Neural crest cell (in vitro differentiated cells): ENCODE data around the gene TRIM5. TPM values are rescaled to one million over a fixed set of nuclear protein-coding genes. Genes with fewer than 3 reads are reported as not detected.

Experiments used
- DNase-seq: peaks from one replicate; pipeline ENCODE4 v3.0.0; 2021; ENCODE audit warnings: low read depth, mixed read lengths, low spot score
- H3K27ac Mint-ChIP-seq: one replicate; pipeline ENCODE4 v1.8.0; 2021; ENCODE audit warnings: mild to moderate bottlenecking, mixed read lengths; ENCODE audit not compliant: unreplicated experiment
- H3K27me3 Mint-ChIP-seq: 2 replicates; pipeline ENCODE4 v1.8.0; 2021; ENCODE audit warnings: low read depth, mild to moderate bottlenecking, mixed read lengths
- H3K36me3 Mint-ChIP-seq: 2 replicates; pipeline ENCODE4 v1.8.0; 2021; ENCODE audit warnings: low read depth, mild to moderate bottlenecking, mixed read lengths
- H3K4me1 Mint-ChIP-seq: 2 replicates; pipeline ENCODE4 v1.8.0; 2021; ENCODE audit warnings: mixed read lengths
- H3K4me3 Mint-ChIP-seq: one replicate; pipeline ENCODE4 v1.8.0; 2021; ENCODE audit warnings: mild to moderate bottlenecking, mixed read lengths
- H3K9me3 Mint-ChIP-seq: 2 replicates; pipeline ENCODE4 v1.8.0; 2021; ENCODE audit warnings: mixed read lengths
- CTCF ChIP-seq: fragments of 200-600 bp; sonication (generic); conservative IDR thresholded peaks from 2 replicates; pipeline ENCODE4 v1.5.0; 2021; ENCODE audit warnings: antibody characterized with exemption, mild to moderate bottlenecking
- total RNA-seq: library from RNA; stranded (reverse); gene quantifications from 2 replicates; pipeline ENCODE4 v1.2.1, GENCODE V29; 2021

Gene TRIM5
- total RNA-seq, 1 donor from 2014 or later = 34.0 TPM

GRCh38 chr11:5713695-5714094, 28.8 kb upstream of the TRIM5 start:
- H3K9me3 Mint-ChIP-seq = no peaks in the 10 kb centered on the region
- H3K4me3 Mint-ChIP-seq = no peak overlapping the region
- H3K36me3 Mint-ChIP-seq = no peaks in the 10 kb centered on the region
- H3K27ac Mint-ChIP-seq = no peak overlapping the region
- no peak for DNase-seq
- no peak for TF ChIP-seq CTCF
- no peaks in the 10 kb centered on the region for H3K27me3 Mint-ChIP-seq
- H3K4me1 Mint-ChIP-seq = no peaks in the 10 kb centered on the region

- no peak overlapping the region for H3K27ac Mint-ChIP-seq
- no peak for DNase-seq
- no peak overlapping the region for H3K4me3 Mint-ChIP-seq
- no peaks in the 10 kb centered on the region for H3K4me1 Mint-ChIP-seq
- no peaks in the 10 kb centered on the region for H3K36me3 Mint-ChIP-seq
- H3K9me3 Mint-ChIP-seq = no peaks in the 10 kb centered on the region
- no peaks in the 10 kb centered on the region for H3K27me3 Mint-ChIP-seq
- peak; percentile 64 for TF ChIP-seq CTCF
These were observed 27.6 kb upstream of the TRIM5 start for GRCh38 chr11:5712507-5712906.

- DNase-seq = no peak
- no peak for TF ChIP-seq CTCF
- no peaks in the 10 kb centered on the region for H3K27me3 Mint-ChIP-seq
- H3K9me3 Mint-ChIP-seq = no peaks in the 10 kb centered on the region
- no peak overlapping the region for H3K27ac Mint-ChIP-seq
- no peak overlapping the region for H3K4me3 Mint-ChIP-seq
- H3K36me3 Mint-ChIP-seq = no peaks in the 10 kb centered on the region
- no peaks in the 10 kb centered on the region for H3K4me1 Mint-ChIP-seq
These were observed 20.8 kb upstream of the TRIM5 start for GRCh38 chr11:5705688-5706087.

- H3K36me3 Mint-ChIP-seq = no peaks in the 10 kb centered on the region
- no peaks in the 10 kb centered on the region for H3K4me1 Mint-ChIP-seq
- no peak overlapping the region for H3K4me3 Mint-ChIP-seq
- no peak for DNase-seq
- no peak overlapping the region for H3K27ac Mint-ChIP-seq
- H3K9me3 Mint-ChIP-seq = no peaks in the 10 kb centered on the region
- no peaks in the 10 kb centered on the region for H3K27me3 Mint-ChIP-seq
- no peak for TF ChIP-seq CTCF
These were observed 19.1 kb upstream of the TRIM5 start for GRCh38 chr11:5703741-5704536.

- TF ChIP-seq CTCF = no peak
- Mint-ChIP-seq H3K4me3 (no peak overlapping the region), H3K9me3 (no peaks in the 10 kb centered on the region), H3K4me1 (no peaks in the 10 kb centered on the region), H3K27me3 (no peaks in the 10 kb centered on the region), H3K36me3 (no peaks in the 10 kb centered on the region), H3K27ac (no peak overlapping the region)
- no peak for DNase-seq
These were observed 16.2 kb upstream of the TRIM5 start for GRCh38 chr11:5701055-5701577.
